Neutrophil (primary cell): Measurements from ENCODE around the gene KIZ.

Source experiments
- H3K27ac ChIP-seq: fragments of 200-600 bp; sonication (generic); 2 replicates; pipeline ENCODE4 v1.5.1; 2016; ENCODE audit warnings: mild to moderate bottlenecking, moderate library complexity
- H3K27me3 ChIP-seq: fragments of 200-600 bp; sonication (generic); 2 replicates; pipeline ENCODE4 v1.6.0; 2016; ENCODE audit warnings: mild to moderate bottlenecking
- H3K36me3 ChIP-seq: fragments of 200-600 bp; sonication (generic); 2 replicates; pipeline ENCODE4 v1.5.1; 2017
- H3K4me1 ChIP-seq, 2 experiments: fragments of 200-600 bp in 1 of 2; sonication (generic) in 1 of 2; 1 replicate in 1 of 2; 2 replicates in 1 of 2; pipeline versions ENCODE4 v1.5.1 to v1.6.1; 2013 to 2016; ENCODE audit warnings: low read depth in 1 of 2, low read length in 1 of 2, mild to moderate bottlenecking in 1 of 2, moderate library complexity in 1 of 2; ENCODE audit not compliant: control insufficient read depth in 1 of 2, insufficient read depth in 1 of 2
- H3K4me3 ChIP-seq, 2 experiments: fragments of 200-600 bp in 1 of 2; sonication (generic) in 1 of 2; 1 replicate in 1 of 2; 2 replicates in 1 of 2; pipeline ENCODE4 v1.5.1; 2013 to 2016; ENCODE audit warnings: low read depth in 1 of 2, low read length in 1 of 2, mild to moderate bottlenecking in 1 of 2, moderate library complexity in 1 of 2
- H3K9me3 ChIP-seq: fragments of 200-600 bp; sonication (generic); 2 replicates; pipeline ENCODE4 v1.5.1; 2016
- TF ChIP-seq, protein P1 (sequence below): fragments of 200-600 bp; sonication (generic); IDR thresholded peaks from 2 replicates; pipeline ENCODE4 v1.5.1; 2016; ENCODE audit warnings: antibody characterized with exemption

The KIZ gene

DNA sequence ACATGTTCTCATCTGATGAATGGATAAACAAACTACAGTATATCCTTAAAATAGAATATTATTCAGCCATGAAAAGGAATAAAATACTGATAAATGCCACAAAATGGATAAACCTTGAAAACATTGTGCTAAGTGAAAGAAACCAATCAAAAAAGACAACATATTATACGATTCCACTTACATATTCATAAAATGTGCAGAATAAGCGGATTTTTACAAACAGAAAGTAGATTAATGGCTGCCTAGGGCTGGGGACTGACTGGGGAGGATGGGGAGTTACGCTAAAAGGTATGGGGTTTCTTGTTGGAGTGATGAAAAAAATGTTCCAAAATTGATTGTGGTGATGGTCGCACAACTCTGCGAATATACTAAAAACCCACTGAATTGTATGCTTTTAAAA is 29.4 kb downstream of the KIZ start:
- no peak overlapping the region for H3K4me3 ChIP-seq
- H3K36me3 ChIP-seq, result no peaks in the 10 kb centered on the region
- H3K27ac ChIP-seq, result no peak overlapping the region
- H3K4me1 ChIP-seq, result no peaks in the 10 kb centered on the region
- no peaks in the 10 kb centered on the region for H3K9me3 ChIP-seq
- H3K27me3 ChIP-seq, result no peaks in the 10 kb centered on the region
- TF ChIP-seq, protein P1, sequence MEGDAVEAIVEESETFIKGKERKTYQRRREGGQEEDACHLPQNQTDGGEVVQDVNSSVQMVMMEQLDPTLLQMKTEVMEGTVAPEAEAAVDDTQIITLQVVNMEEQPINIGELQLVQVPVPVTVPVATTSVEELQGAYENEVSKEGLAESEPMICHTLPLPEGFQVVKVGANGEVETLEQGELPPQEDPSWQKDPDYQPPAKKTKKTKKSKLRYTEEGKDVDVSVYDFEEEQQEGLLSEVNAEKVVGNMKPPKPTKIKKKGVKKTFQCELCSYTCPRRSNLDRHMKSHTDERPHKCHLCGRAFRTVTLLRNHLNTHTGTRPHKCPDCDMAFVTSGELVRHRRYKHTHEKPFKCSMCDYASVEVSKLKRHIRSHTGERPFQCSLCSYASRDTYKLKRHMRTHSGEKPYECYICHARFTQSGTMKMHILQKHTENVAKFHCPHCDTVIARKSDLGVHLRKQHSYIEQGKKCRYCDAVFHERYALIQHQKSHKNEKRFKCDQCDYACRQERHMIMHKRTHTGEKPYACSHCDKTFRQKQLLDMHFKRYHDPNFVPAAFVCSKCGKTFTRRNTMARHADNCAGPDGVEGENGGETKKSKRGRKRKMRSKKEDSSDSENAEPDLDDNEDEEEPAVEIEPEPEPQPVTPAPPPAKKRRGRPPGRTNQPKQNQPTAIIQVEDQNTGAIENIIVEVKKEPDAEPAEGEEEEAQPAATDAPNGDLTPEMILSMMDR, result no peak

DNA sequence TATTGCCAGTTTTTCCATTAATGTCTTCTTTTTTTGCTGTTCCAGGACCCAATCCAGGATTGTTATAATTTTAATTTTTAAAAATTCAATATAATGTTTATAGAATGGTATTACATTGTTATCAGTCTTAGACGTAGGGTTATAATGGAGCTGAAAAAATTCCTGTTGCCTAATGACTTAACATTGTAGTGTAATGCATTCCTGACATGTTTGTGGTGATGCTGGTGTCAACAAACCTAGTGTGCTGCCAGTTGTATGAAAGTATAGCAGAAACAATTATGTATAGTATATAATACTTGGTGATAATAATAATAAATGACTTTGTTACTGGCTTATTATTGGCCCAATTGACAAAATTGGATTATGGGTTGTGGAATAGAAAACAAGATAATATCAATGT is 30.4 kb downstream of the KIZ start:
- Histone ChIP-seq H3K36me3 (no peaks in the 10 kb centered on the region), H3K4me1 (no peaks in the 10 kb centered on the region), H3K4me3 (no peak overlapping the region), H3K9me3 (no peaks in the 10 kb centered on the region), H3K27ac (no peak overlapping the region), H3K27me3 (no peaks in the 10 kb centered on the region)
- TF ChIP-seq, protein P1, result no peak

DNA sequence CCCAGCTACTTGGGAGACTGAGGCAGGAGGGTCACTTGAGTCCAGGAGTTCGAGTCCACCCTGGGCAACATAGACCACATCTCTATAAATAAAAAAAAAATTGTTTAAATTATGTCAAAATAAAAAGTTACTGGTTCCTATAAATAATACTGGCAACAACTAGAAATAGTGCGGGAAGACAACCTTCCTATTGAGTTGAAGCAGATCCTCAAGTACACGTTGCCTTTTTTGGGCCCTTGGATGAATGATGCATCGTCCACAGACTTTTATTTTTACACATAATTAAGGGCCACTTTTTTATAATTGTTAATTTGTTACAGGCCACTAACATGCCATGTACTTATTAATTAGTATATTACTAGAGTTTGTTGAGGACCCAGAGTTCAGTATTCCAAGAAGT is 31.1 kb downstream of the KIZ start:
- Histone ChIP-seq H3K4me3 (no peak overlapping the region), H3K27ac (no peak overlapping the region), H3K4me1 (no peaks in the 10 kb centered on the region), H3K27me3 (no peaks in the 10 kb centered on the region), H3K9me3 (no peaks in the 10 kb centered on the region), H3K36me3 (peaks cover 3% of the 10 kb centered on the region)
- TF ChIP-seq, protein P1, result no peak

DNA sequence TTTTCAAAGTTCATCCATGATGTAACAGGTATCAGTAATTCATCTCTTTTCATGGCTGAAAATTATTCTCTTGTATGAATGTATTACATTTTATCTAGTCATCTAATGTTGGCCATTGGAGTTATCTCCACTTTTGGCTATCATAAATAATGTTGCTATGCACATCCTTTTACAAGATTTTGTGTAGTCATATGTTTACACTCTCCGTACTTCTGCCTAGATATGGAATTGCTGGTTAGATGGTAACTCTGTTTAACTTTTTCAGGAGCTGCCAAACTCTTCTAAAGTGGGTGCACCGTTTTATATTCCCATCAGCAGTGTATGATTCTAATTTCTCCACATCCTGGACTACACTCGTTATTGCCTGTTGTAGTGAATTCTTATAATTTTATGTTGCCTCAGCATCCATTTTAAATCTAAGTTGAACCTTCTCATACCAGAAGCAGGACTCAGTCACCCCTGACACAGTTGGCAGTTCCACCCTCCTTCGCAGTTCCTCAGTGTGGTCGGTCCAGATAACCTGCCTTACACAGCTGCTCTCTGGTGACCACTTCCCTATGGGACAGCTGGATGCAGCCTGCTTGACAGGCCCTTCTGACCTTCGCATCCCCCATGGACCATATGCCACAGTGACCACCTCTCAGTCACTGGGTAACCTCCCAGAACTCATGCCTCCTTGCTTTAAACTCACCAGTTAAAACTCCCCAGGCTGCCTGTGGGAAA is 33.9 kb downstream of the KIZ start:
- no peaks in the 10 kb centered on the region for H3K4me1 ChIP-seq
- H3K27me3 ChIP-seq, result no peaks in the 10 kb centered on the region
- TF ChIP-seq, protein P1, result no peak
- peaks cover 24% of the 10 kb centered on the region for H3K36me3 ChIP-seq
- no peak overlapping the region for H3K4me3 ChIP-seq
- no peak overlapping the region for H3K27ac ChIP-seq
- no peaks in the 10 kb centered on the region for H3K9me3 ChIP-seq

DNA sequence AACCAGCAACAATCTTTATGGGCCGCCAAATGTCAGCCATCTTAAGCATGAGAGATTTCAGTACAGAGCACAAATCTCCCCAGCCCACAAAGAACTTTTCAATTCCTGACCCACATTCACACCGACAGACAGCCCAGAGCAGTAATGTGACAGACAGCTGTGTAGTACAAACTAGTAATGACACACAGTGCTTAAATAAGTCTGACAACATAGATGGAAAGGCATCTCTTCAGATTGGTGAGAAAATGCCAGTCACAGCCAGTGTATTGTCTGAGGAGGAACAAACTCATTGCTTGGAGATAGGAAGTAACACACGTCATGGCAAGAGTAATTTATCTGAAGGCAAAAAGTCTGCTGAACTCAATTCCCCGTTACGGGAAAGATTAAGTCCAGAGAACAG is 36.0 kb downstream of the KIZ start:
- Histone ChIP-seq H3K36me3 (peaks cover 24% of the 10 kb centered on the region), H3K4me3 (no peak overlapping the region), H3K27ac (no peak overlapping the region), H3K9me3 (no peaks in the 10 kb centered on the region), H3K4me1 (no peaks in the 10 kb centered on the region), H3K27me3 (no peaks in the 10 kb centered on the region)
- TF ChIP-seq, protein P1, result no peak
